NCI-H1436 treated with DMSO at 0.1 percent for 48 hours (cell line): ENCODE measurements around the gene CDK6.

Experiments
- DNase-seq: peaks from one replicate; lab custom pipeline; 2025; lab: John Stamatoyannopoulos, UW

Gene CDK6

DNA sequence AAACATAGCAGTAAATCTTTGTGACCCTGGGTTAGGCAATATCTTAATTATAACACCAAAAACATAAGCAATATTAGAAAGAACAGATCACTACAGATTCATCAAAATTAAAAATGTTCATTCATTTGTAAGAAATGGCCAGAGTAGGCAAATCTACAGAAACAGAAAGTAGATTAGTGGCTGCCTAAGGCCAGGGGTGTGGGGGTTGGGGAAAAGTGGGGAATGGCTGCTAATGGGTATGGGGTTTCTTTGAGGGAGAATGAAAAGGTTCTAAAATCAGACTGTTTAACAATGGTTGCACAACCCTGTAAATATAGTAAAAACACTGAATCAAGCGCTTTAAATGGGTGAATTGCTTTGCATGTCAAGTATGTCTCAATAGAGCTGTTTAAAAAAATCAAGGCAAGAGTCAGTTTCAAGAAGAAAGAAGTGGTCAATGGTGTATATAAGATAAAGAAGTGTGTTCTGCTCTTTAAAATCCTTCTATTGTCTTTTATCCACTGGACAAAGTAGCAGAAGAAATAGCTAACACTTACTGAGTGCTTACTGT lies 42.6 kb downstream of the CDK6 start:
- no peak for DNase-seq

GRCh38 chr7:92790992-92791391 lies 45.4 kb downstream of the CDK6 start:
- DNase-seq = no peak

DNA sequence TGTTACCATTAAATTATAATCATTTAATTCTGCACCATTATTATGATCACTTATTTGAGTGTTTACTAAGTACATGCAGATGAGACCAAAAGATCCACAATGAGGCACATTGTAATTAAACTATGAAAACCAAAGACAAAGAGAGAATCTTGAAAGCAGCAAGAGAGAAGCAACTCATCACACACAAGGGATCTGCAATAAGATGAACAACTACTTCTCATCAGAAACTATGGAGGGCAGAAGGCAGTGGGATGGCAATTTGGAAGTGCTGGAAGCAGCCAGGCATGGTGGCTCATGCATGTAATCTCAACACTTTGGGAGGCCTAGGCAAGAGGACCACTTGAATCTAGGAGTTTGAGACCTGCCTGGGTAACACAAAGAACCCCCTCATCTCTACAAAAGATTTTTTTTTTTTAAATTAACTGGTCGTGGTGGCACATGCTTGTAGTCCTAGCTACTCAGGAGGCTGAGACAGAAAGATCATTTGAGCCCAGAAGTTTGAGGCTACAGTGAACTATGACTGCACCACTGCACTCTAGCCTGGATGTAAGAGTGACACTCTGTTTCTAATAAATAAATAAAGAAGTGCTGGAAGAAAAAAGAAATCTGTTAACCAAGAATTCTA lies 47.7 kb downstream of the CDK6 start:
- DNase-seq = no peak

DNA sequence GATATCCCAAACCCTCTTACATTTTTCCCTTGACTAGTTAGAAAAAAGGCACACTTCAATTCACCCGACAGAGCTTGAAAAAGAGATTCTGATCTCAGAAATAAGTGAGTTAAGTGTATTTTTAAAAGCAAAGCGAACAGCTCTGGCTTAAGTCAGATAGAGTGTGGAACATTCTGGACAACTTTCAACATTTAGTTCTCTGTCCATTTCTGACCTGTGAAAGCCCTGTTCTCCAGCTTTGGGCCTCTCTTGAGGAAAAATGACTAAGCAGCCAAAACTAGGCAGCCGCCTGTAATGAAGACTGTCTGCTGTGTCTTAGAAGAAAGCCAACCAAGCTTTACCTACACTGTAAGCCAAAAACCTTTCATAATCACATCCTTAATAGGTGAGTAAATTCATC lies 50.5 kb downstream of the CDK6 start:
- no peak for DNase-seq

DNA sequence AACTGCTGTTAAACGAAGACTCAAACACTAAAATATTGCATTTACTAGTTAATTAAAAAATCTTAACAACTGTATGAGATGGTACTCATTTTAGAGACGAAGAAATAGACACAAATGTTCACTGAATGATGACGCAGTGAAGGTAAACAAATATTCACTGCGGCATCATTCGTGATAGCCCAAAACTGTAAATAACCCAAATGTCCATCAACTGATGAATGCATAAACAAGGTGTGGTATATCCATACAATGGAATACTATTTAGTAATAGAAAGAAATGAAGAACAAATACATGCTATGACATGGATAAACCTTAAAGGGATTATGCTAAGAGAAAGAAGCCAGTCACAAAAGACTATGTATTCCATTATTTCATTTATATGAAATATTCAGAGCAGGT lies 51.4 kb downstream of the CDK6 start:
- no peak for DNase-seq

DNA sequence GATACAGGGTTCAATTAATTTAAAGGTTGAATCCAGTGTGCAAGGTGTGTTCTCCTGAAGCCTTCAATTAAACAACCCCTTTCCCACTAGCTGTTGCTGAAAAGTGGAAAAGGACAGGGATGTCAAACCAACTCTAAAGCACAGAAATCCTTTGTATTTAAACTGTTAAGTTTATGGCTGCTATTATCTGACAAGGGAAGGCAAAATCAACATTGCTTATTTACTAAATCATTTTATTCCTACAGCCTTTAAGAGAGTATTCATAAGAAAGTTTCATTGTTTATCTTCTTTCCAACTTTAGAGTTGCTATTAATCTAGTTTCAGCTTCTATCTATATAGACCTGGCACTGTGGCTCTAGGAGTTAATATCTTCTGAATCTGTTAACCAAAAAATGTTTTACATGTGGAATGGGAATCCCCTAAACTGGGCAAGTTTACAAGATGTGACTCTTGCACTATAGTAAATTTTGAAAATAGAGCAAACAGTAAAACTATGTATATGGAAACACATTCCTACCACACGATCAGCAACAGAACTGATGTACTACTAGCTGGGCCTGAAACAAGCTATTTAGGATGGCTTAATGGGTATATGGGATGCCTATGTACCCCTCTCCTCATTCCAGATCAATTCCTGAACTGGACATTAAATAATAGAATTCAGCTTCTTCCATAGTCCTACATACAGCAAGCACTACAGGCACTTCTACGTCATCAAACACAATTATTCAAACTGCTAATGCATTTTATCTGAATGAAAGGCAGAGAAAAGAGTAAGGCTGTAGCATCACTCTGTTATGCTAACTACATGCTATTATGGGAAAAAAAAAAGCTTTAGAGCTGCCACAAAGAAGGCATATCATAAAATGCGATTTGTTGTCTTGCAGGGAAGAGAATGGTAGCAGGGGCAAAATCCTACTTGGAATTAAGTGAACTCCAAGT lies 52.8 kb downstream of the CDK6 start:
- DNase-seq = no peak

GRCh38 chr7:92782855-92783254 lies 53.5 kb downstream of the CDK6 start:
- DNase-seq = no peak

DNA sequence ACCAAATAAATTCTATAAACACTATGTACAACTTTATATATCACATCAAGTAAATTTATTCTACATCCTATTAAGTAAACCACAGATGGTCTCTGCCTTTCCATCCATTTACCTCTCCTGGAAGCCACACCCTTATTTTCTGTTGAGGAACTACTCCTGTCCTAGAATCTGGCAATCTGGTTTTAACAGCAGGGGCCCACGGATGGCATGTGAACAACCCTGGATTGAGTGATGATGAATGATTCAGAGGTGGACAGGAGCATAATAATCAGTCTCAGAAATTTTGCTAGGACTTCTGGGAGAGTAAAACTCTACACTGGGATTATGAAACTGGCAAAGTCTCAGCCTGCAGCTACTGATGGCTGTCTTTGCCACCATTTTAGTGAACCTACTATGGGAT lies 54.1 kb downstream of the CDK6 start:
- no peak for DNase-seq

GRCh38 chr7:92781117-92781720 lies 55.2 kb downstream of the CDK6 start:
- no peak for DNase-seq

DNA sequence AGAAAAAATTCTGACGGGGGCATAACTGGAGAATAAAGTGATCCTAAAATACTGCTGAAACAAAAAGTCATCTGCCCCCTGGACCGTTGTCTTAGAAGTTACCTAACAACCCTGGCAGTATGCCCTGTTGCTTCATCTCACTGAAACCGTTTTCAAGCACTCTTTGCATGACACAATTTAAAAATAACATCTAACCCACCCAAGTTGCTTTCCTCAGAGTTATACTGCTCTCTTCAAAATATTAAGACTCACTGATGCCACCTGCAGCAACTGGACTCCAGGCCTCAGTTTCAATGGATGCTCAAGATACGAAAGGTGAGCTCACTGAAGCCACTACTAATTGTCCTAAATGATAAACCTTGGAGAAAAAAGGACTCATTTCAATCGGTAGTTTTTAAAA lies 57.4 kb downstream of the CDK6 start:
- DNase-seq = no peak

GRCh38 chr7:92777993-92778392 lies 58.4 kb downstream of the CDK6 start:
- DNase-seq = no peak

- DNase-seq = no peak
These were observed 62.6 kb downstream of the CDK6 start for GRCh38 chr7:92773808-92774207.

- no peak for DNase-seq
These were observed 66.5 kb downstream of the CDK6 start for GRCh38 chr7:92769844-92770243.

GRCh38 chr7:92769394-92769699 lies 67.0 kb downstream of the CDK6 start:
- DNase-seq = no peak

DNA sequence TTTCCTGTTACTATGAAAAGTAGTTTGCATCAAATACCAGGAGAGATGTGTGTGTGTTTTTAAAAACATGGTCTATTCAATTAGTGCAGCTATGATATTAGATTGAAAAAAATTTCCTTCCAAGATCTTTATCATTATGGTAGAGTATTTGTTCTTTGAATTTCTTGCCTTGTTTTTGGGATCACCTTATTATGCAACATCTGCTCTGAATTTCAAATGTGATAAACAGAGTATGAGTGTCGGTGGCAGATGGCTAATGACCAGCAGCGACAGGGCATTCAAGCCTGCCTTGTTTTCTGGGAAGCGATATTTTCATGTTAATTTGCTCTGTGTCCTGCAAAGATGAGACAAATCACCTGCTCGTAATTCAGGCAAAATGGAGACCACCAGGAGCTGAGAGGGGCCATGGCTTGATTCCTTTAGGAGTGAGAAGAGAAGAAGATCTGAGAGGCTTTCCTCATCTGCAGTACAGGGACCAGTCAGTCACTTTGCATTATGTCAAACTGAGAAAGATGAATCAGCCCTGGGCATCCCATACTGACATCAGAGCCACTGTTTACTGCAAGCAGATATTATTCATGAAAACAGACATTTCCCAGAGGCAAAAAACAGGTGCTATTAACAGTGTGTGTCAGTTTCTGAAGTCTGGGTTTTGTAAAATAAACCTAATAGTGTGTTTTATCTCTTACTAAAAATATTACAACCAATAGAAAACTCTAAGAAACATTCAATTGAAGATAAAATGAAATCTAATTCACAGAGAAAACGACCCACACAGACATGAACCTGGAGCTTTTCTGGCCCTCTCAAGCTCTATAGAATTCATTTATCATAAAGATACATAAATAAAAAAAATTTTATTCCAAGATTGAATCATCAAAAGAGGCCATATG lies 67.6 kb downstream of the CDK6 start:
- DNase-seq = no peak

DNA sequence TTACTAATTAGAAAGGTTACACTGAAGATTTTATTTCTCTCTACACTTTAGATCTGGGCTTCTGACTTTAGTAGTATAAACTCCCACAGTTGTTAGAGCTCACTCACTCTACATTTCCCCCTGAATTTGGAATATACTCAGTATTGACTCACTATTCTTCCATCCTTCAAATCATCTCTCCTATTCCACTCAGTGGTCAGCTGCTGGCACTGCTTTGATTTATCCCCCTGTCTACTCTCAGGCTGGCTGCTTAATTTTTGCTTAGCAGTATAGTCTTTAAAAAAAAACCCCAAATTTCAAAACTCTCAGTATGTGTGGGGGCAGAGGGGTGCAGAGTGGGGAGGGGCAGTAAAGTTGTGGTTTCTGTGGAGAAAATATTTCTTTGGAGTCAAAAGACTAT lies 68.9 kb downstream of the CDK6 start:
- DNase-seq = no peak

DNA sequence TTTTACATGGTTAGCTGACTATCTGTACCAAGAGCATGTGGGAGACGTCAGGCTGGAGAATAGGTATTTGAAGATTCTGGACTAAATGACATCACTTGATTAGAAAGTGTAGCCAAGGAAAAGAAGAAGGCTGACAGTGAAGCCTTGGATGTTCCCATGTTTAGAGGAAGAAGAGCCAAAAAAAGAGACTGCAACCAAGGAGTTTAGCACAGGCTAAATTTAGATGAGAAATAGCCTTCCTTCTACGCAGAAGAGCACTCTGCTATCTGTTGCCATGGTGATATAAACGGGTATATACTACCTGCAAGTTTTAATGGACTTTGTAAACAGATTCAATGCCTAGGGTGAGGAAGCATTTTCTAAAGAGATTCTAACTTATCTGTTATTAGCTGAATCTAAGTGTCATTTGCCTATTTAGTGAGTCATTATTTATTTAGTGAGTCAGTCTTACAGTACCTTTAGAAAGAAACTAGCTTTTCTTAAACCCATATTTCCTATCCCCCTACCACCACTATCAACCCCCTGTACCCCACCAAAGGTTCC lies 69.8 kb downstream of the CDK6 start:
- peak; percentile 75 for DNase-seq

GRCh38 chr7:92765725-92766124 lies 70.6 kb downstream of the CDK6 start:
- no peak for DNase-seq

DNA sequence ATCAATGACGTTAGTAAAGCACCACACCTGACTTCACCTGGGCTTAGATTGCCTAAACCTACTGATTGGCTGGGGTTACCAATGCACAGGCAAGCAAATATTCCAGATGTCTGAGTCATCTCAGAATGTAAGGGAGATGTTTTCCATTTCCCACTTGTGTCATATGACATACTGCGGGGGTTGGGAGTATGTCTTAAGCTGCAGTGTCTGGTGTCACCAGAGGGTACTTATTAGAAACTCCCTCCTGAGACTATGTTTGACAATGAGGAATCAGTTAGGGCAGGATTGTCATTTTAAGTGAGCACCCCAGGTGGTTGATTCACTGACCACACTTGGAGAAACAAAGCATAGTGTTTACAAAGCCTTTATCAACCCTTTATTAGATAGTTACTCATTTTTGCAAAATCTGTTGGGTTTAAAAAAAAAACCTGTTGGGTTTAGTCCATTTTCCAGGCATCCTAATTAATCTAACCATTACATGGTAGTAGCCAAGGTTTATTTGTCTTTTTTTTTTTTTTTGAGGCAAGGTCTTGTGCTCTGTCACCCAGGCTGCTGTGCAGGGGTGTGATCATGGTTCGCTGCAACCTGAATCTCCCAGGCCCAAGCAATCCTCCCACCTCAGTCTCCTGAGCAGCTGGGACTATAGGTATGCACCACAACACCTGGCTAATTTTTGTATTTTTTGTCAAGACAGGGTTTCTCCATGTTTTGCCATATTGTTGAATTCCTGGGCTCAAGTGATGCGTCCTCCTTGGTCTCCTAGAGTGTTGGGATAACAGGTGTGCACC lies 72.5 kb downstream of the CDK6 start:
- no peak for DNase-seq

GRCh38 chr7:92762851-92763250 lies 73.5 kb downstream of the CDK6 start:
- no peak for DNase-seq
